T47D (cell line): ENCODE data around the gene MMD.
"Not testable (repeated sequence)": the region's sequence is repeated elsewhere in the genome, so short reads cannot be mapped to it uniquely, and the experiment has no call there.

Experiments
- DNase-seq, 2 experiments: peaks; one replicate each; pipeline versions ENCODE4 v3.0.0 to v3.0.0-alpha.2; 2011 to 2012; ENCODE audit warnings: low read depth in 1 of 2, low spot score in 1 of 2
- JUND ChIP-seq: IDR thresholded peaks from 2 replicates; pipeline ENCODE4 v1.6.1; 2012; ENCODE audit warnings: low read depth
- in situ Hi-C: cut with HindIII; loops from 2 replicates; pipeline ENCODE4 v1.10.0; 2016; ENCODE audit warnings: low sequenced_read_pairs, low pct_unique_long_range_greater_than_20kb

Gene MMD

GRCh38 chr17:55437159-55437605 is 15.5 kb upstream of the MMD start:
- no peak for DNase-seq
- no peak for TF ChIP-seq JUND
- in situ Hi-C loops: no loop called here

- peak in 1 of 2 experiments; percentile 43 for DNase-seq
- in situ Hi-C loops: no loop called here
- TF ChIP-seq JUND: no peak
Observed at GRCh38 chr17:55436224-55437158, 14.9 kb upstream of the MMD start.

GRCh38 chr17:55435408-55435807 is 13.8 kb upstream of the MMD start:
- DNase-seq: no peak
- in situ Hi-C loops: no loop called here
- TF ChIP-seq JUND: no peak

DNA sequence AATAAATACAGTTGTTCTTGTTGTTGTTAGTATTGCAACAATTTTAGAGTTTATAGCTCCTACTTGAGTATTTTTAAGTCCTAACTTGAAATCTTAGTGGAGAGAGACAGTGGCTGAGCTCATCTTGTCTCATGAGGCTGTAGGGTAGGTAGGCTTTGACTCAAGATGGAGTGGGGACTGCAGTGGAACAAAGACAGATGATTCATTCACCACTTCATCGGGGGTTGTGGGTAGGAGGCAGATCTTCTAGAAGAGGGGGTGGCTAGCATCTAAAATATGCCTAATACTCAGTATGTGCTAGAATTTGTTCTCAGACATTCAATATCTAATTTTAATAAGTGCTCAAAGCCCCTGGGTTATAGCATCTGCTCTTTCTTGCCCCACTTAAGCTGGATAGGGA is 13.1 kb upstream of the MMD start:
- in situ Hi-C loops: no loop called here
- DNase-seq: no peak
- no peak for TF ChIP-seq JUND

GRCh38 chr17:55433629-55434422 is 12.2 kb upstream of the MMD start:
- peak in 1 of 2 experiments; percentile 90 for DNase-seq
- no peak for TF ChIP-seq JUND

DNA sequence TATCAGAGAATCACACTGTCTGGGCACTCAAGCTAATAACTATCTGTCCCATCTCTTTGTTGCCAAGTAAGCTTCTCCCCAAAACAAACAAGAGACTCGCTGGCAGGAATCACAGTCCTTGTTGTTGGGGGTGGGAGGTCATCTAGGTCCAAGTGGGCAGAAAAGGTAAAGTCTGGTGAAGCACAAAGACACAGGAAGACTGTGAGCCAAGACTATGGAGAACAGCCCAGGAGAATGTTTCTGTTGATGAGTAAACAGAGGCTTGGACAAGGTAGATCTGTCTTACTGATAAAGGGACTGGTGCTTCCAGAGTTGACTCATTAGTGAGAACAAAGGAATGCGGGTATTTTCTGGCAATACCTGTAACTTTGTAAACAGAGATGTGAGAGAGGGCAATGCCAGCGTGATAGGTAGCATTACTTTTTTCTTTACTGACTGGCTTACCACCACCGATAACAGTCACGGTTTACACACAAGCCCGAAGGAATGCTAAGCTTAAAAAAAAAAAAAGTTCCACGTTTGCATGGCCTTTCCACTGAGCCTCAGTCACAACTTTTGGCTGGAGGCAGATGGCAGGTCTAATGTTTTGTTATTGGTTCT is 11.5 kb upstream of the MMD start:
- in situ Hi-C loops: no loop called here
- TF ChIP-seq JUND: peak; percentile 94
- peak; percentile 46 to 97 for DNase-seq

More at GRCh38 chr17:55433629-55434422, 12.2 kb upstream of the MMD start:
- in situ Hi-C loops: no loop called here

DNA sequence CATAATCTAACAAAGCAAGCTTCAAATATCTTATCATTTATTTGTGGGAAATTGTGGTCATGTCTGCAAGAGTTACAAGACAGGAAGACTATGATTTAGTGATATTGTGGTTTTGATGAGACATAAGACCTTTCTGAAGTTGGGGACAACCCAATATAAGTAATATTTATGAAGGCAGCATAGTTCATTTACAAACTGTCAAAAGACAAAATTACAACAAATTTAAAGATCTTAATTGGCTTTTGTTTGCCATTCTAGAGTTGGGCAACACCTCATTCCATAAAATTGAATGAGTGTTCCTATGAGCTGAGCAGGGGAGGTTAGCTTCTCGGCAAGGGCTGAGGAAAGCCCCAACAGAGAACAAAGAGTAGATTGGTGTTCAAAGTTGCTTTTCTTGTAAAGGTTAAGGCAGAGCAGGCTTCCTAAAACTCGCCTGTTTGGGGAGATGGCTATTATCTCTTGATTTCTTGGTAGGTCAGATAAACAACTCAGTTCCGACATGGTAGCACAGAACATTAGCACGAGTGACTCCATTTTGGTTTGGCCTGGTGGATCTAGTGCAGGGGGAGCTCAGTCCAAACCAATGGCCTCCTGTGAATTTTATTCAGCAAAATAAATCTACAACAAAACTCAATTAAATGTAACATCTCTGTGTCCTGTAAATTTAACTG is 10.9 kb upstream of the MMD start:
- in situ Hi-C loops: no loop called here
- DNase-seq: no peak
- TF ChIP-seq JUND: no peak

DNA sequence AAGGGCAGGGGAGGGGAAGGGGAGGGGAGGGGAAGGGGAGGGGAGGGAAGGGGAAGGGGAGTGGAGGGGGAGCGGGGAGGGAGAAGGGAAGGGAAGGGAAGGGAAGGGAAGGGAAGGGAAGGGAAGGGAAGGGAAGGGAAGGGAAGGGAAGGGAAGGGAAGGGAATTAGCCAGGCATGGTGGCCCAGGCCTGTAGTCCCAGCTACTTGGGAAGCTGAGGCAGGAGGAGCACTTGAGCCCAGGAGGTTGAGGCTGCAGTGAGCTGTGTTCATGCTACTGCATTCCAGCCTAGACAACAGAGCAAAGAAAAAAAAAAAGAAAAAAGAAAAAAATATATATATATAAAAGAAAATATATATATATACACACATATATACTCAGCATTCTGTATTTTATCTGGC is 10.3 kb upstream of the MMD start:
- DNase-seq, in situ Hi-C loops: not testable (repeated sequence)

- in situ Hi-C loops: no loop called here
- TF ChIP-seq JUND: no peak
- DNase-seq: peak in 1 of 2 experiments; percentile 48
Observed at GRCh38 chr17:55430541-55431288, 9.1 kb upstream of the MMD start.

DNA sequence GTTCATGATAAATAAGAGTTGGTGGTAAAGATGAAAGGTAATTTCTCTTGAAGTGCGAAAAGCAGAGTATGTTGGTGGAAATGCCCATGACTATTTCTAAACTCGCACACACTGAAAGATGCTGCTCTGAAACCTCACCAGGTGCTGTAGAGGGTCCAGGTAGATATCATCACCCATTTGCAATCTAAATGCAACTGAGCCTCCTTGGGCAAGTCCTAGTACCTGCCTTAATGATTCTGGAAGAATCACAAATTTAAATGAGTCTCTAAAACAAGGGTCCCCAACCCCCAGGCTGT is 5.9 kb upstream of the MMD start:
- no peak for TF ChIP-seq JUND
- no peak for DNase-seq
- in situ Hi-C loops: no loop called here

DNA sequence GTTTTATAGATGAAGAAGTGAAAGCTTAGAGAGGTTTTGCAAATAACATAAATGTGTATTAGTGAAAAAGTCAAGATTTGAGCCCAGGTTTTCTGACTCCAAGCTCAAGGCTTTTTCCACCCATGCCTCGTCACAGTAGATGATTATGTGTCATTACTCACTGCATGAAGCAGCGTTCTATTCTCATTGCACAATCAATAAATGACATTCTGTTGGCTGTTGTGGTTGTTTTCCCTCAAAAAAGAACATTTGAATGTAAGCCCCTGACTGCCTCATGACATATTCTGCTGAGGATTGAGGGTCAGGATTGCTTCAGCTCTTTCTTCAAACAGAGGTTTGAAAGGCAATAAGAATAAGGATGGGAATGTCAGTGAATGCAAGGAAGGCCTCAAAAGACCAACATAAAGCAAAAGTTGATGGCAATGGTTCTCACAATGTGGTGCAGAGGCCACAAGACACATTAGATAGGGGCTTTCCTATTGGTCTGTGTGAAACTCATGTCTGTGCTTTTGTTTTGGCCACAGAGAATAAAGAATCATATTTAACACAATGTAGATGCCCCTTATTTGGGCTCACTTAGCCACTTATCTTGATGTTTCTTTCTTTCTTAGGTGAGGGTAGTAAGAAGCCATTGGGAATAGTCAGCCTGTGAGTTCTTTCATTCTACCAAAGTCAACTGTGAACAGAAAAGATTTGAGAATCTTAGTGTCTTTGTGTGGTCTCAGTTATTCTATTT is 5.4 kb upstream of the MMD start:
- DNase-seq: no peak

More for the DNA sequence above, 5.4 kb upstream of the MMD start:
- no peak for TF ChIP-seq JUND
- in situ Hi-C loops: no loop called here
